ENCODE measurements around the gene FYN. TPM values are rescaled to one million over a fixed set of nuclear protein-coding genes. Genes with fewer than 3 reads are reported as not detected.

Gene FYN
- total RNA-seq, 1 experiment from 2014 or later: 34.3 TPM

- no TSS peak for BruUV-seq (replicated peaks)
- no peak for DNase-seq (ENCODE audit: low spot score)
- peaks cover 21% of the 10 kb centered on the region for H3K4me1 ChIP-seq (ENCODE audit: insufficient read depth, low read length, poor library complexity, severe bottlenecking)
- intact Hi-C loops (cut with micrococcal nuclease; ENCODE audit: unreplicated experiment): no loop called here
- no peaks in the 10 kb centered on the region for H3K27me3 ChIP-seq (replicated peaks; ENCODE audit: insufficient read depth, low read depth, low read length, poor library complexity)
- ChIA-PET CTCF (no interaction called here), POLR2A (ENCODE audit: low non-redundant PET) (no interaction called here)
- H3K4me3 ChIP-seq (ENCODE audit: low read depth, low read length, poor library complexity, severe bottlenecking): no peak overlapping the region
- H3K36me3 ChIP-seq (ENCODE audit: insufficient read depth, low read length, poor library complexity, severe bottlenecking): no peaks in the 10 kb centered on the region
- H3K27ac ChIP-seq (ENCODE audit: low read depth, low read length, poor library complexity, severe bottlenecking): no peak overlapping the region
- no peaks in the 10 kb centered on the region for H3K9me3 ChIP-seq (ENCODE audit: low read depth, low read length, poor library complexity, severe bottlenecking)
- TF ChIP-seq CTCF (conservative IDR thresholded peaks at IDR 0.05; ENCODE audit: low read depth, low read length) (no peak), EZH2 (IDR thresholded peaks at IDR 0.05; ENCODE audit: borderline replicate concordance, low read depth, low read length, poor library complexity, severe bottlenecking) (no peak)
These were observed 115.9 kb downstream of the FYN start for GRCh38 chr6:111757342-111757741.

DNA sequence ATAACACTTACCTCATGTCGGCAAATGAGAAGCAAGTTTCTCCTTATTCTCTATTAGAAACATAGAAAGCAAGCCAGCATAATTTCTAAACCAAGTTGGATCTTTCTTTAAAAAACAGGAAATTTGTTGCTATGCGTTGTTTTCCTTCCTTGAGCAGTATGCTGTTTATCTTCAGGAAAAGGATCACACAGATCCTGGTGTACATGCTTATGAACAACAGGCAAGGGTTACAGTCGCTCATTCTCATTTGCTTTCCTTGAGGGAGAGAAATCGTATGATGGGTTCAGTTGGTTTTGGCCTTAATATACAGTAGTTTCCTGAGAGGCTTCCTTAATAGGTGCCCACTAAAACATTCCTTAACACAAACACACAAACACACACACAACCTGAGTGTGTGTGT, 118.8 kb downstream of the FYN start:
- no peaks in the 10 kb centered on the region for H3K36me3 ChIP-seq (ENCODE audit: insufficient read depth, low read length, poor library complexity, severe bottlenecking)
- H3K27ac ChIP-seq (ENCODE audit: low read depth, low read length, poor library complexity, severe bottlenecking): no peak overlapping the region
- no TSS peak for BruUV-seq (replicated peaks)
- no peaks in the 10 kb centered on the region for H3K27me3 ChIP-seq (replicated peaks; ENCODE audit: insufficient read depth, low read depth, low read length, poor library complexity)
- no peak for TF ChIP-seq CTCF (conservative IDR thresholded peaks at IDR 0.05; ENCODE audit: low read depth, low read length)
- TF ChIP-seq EZH2 (IDR thresholded peaks at IDR 0.05; ENCODE audit: borderline replicate concordance, low read depth, low read length, poor library complexity, severe bottlenecking): no peak
- intact Hi-C loops (cut with micrococcal nuclease; ENCODE audit: unreplicated experiment): no loop called here
- no peak for DNase-seq (ENCODE audit: low spot score)
- H3K4me1 ChIP-seq (ENCODE audit: insufficient read depth, low read length, poor library complexity, severe bottlenecking): peaks cover 2% of the 10 kb centered on the region
- POLR2A ChIA-PET (ENCODE audit: low non-redundant PET): no interaction called here
- H3K4me3 ChIP-seq (ENCODE audit: low read depth, low read length, poor library complexity, severe bottlenecking): no peak overlapping the region
- CTCF ChIA-PET: no interaction called here
- H3K9me3 ChIP-seq (ENCODE audit: low read depth, low read length, poor library complexity, severe bottlenecking): no peaks in the 10 kb centered on the region

DNA sequence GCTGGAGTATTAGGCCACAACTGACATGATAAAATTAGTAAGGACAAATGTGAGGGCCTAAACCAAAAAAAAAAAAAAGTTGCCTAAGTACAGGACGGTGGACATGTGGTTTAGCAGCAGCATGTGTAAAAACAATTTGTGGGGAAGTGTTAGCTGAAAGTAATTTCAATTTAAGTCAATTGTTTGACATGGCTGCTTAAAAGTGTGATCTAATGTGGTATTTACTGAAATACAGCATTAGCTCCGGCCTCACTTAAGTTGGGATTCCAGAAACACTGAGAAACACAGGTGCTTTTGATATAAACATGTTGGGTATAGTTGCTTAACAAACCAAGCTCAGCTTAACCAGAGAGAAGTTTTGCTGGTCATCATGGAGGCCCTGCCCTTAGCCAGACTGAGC, 119.7 kb downstream of the FYN start:
- BruUV-seq (replicated peaks): no TSS peak
- ChIA-PET CTCF (no interaction called here), POLR2A (ENCODE audit: low non-redundant PET) (no interaction called here)

More for the DNA sequence above, 119.7 kb downstream of the FYN start:
- H3K27ac ChIP-seq (ENCODE audit: low read depth, low read length, poor library complexity, severe bottlenecking): no peak overlapping the region
- H3K4me3 ChIP-seq (ENCODE audit: low read depth, low read length, poor library complexity, severe bottlenecking): no peak overlapping the region
- no peaks in the 10 kb centered on the region for H3K4me1 ChIP-seq (ENCODE audit: insufficient read depth, low read length, poor library complexity, severe bottlenecking)
- intact Hi-C loops (cut with micrococcal nuclease; ENCODE audit: unreplicated experiment): no loop called here
- no peaks in the 10 kb centered on the region for H3K27me3 ChIP-seq (replicated peaks; ENCODE audit: insufficient read depth, low read depth, low read length, poor library complexity)
- TF ChIP-seq EZH2 (IDR thresholded peaks at IDR 0.05; ENCODE audit: borderline replicate concordance, low read depth, low read length, poor library complexity, severe bottlenecking): no peak
- no peak for TF ChIP-seq CTCF (conservative IDR thresholded peaks at IDR 0.05; ENCODE audit: low read depth, low read length)
- no peak for DNase-seq (ENCODE audit: low spot score)
- H3K9me3 ChIP-seq (ENCODE audit: low read depth, low read length, poor library complexity, severe bottlenecking): no peaks in the 10 kb centered on the region
- H3K36me3 ChIP-seq (ENCODE audit: insufficient read depth, low read length, poor library complexity, severe bottlenecking): no peaks in the 10 kb centered on the region
